ENCODE measurements around the gene DPT.

DNA sequence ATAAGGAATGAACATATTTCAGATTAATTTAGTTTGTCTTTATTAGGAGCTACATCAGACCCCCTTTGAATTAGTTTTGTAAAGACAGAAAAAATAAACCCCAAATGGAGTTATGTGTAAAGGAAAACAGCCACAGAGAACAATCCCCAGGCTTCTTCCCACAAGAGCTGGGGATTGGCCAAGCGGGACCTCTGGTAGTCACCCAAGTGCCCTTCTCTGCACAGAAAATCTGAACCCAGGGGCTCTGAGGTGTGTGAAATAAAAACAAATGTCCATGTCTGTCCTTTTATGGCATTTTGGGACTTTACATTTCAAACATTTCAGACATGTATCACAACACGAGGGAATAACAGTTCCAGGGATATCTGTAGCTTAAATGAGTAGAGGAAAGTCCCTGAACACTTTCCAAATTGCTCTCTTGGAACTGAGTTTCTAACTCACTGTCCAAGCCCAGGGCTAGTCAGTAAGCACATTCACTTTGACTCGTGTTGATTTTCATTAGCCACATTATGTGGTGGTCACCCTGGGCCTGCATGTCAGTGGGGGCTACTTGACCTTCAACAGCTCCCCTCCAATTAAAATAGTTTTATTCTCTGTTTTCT is 22.5 kb downstream of the DPT start:
- no peak for TF ChIP-seq POLR2A (IDR thresholded peaks at IDR 0.05; ENCODE audit: low read depth, low read length)
- TF ChIP-seq TAF1 (IDR thresholded peaks at IDR 0.05; ENCODE audit: low read depth, low read length): no peak
- TF ChIP-seq PAX5 (IDR thresholded peaks at IDR 0.05; ENCODE audit: insufficient read depth, low read length, severe bottlenecking): no peak
- no peak for TF ChIP-seq POLR2AphosphoS5 (IDR thresholded peaks at IDR 0.05; ENCODE audit: low read depth, low read length)
- TF ChIP-seq POU2F2 (IDR thresholded peaks at IDR 0.05; ENCODE audit: low read depth, low read length): no peak
